Transverse colon (tissue), 4 donors: ENCODE data around the gene JSRP1. TPM values are rescaled to one million over a fixed set of nuclear protein-coding genes. Genes with fewer than 3 reads are reported as not detected.

Experiments
- DNase-seq: peaks from one replicate; pipeline ENCODE4 v3.0.0-alpha.2; 2019
- H3K27ac ChIP-seq, 4 donors: fragments of 200-600 bp; sonication (generic); 2 replicates each; pipeline ENCODE4 v1.5.1; 2016 to 2018; ENCODE audit warnings: inconsistent platforms in 4 of 4
- H3K27me3 ChIP-seq: fragments of 200-600 bp; sonication (generic); 2 replicates; pipeline ENCODE4 v1.5.1; 2017; ENCODE audit warnings: inconsistent platforms
- H3K36me3 ChIP-seq, 4 donors: fragments of 200-600 bp; sonication (generic); 2 replicates each; pipeline ENCODE4 v1.5.1; 2017 to 2019; ENCODE audit warnings: inconsistent platforms in 4 of 4
- H3K4me1 ChIP-seq, 4 donors: fragments of 200-600 bp; sonication (generic); 2 replicates each; pipeline ENCODE4 v1.5.1; 2017 to 2020; ENCODE audit warnings: inconsistent platforms in 4 of 4
- H3K4me3 ChIP-seq, 4 donors: fragments of 200-600 bp; sonication (generic); 1 replicate in 1 of 4; 2 replicates in 3 of 4; pipeline versions ENCODE4 v1.5.1 to v1.6.1; 2017 to 2019; ENCODE audit warnings: inconsistent platforms in 4 of 4
- H3K9me3 ChIP-seq, 2 donors: fragments of 200-600 bp; sonication (generic); 2 replicates each; pipeline ENCODE4 v1.5.1; 2017 to 2019; ENCODE audit warnings: inconsistent platforms in 2 of 2
- EP300 ChIP-seq: sonication (generic); formaldehyde crosslinking; IDR thresholded peaks from one replicate; pipeline ENCODE4 v1.6.1; 2017; ENCODE audit warnings: antibody characterized with exemption, low read depth
- POLR2A ChIP-seq: fragments of 450-650 bp; IDR thresholded peaks from one replicate; pipeline ENCODE4 v1.6.1; 2016; ENCODE audit warnings: antibody characterized with exemption, mild to moderate bottlenecking, moderate library complexity
- POLR2AphosphoS5 ChIP-seq, 3 donors: sonication (generic); formaldehyde crosslinking; IDR thresholded peaks; one replicate each; pipeline ENCODE4 v1.6.1; 2016; ENCODE audit warnings: antibody characterized with exemption in 3 of 3
- WGBS, 2 donors: methylation state at CpG; one replicate each; pipeline ENCODE4 v1.1.5; 2018; ENCODE audit warnings: low coverage in 1 of 2; 5-methylcytosine and 5-hydroxymethylcytosine counted together
- in situ Hi-C, 4 donors: fragments of 200-750 bp; cut with MboI; loops; one replicate each; pipeline versions ENCODE4 v1.15.0 to v1.15.1; 2017; ENCODE audit warnings: low sequenced_read_pairs in 3 of 4, low pct_ligation_motif_present in 1 of 4, low pct_unique_long_range_greater_than_20kb in 1 of 4
- intact Hi-C: fragments of 100-400 bp; cut with DNase I; formaldehyde crosslinking; loops from one replicate; pipeline ENCODE4 v1.15.1; 2023; ENCODE audit warnings: low total_unique reads
- total RNA-seq, 4 donors: library from RNA; depleted of rRNA; stranded (reverse); fragments of >200 nt; gene quantifications; one replicate each; pipeline ENCODE4 v1.1.0, GENCODE V29; 2016
- TF ChIP-seq, protein P1 (sequence below), 5 experiments: fragments of 200-600 bp in 3 of 5; fragments of 450-650 bp in 2 of 5; sonication (generic) in 3 of 5; IDR thresholded peaks; 1 replicate in 2 of 5; 2 replicates in 3 of 5; pipeline ENCODE4 v1.5.1; 2016 to 2017; ENCODE audit warnings: antibody characterized with exemption in 5 of 5, inconsistent platforms in 3 of 5, mild to moderate bottlenecking in 2 of 5, moderate library complexity in 1 of 5

Gene JSRP1
- total RNA-seq, 4 donors from 2014 or later = 5.6 TPM; not detected in 3

- DNase-seq = peak; percentile 80
- no peaks in the 10 kb centered on the region for H3K27me3 ChIP-seq
- peak overlapping the region; percentile 53 to 69 (median 62) for H3K27ac ChIP-seq
- in situ Hi-C loops (loop anchor here in 3 of 4 donors (25.0 kb wide), 2 partner anchors 112 to 113 kb away; partner anchors contain the start of genes AP3D1 (in 1 of the 3) and DOT1L (in 1 of the 3)), intact Hi-C loops (loop anchor here (5.0 kb wide), 1 partner anchor 113 kb away; the partner anchor contains the start of gene DOT1L)
- WGBS, 2 donors = 51% methylated on average over 15 of the region's 16 CpGs; no CpG with 5 or more reads in 1 of the 2 donors
- peaks cover 0 to 12% (median 5%) of the 10 kb centered on the region in 4 donors for H3K36me3 ChIP-seq
- peak in 2 of 3 donors; percentile 11 to 27 for TF ChIP-seq POLR2AphosphoS5 (IDR thresholded peaks at IDR 0.05)
- no peak for TF ChIP-seq EP300
- no peak for TF ChIP-seq POLR2A
- TF ChIP-seq, protein P1, sequence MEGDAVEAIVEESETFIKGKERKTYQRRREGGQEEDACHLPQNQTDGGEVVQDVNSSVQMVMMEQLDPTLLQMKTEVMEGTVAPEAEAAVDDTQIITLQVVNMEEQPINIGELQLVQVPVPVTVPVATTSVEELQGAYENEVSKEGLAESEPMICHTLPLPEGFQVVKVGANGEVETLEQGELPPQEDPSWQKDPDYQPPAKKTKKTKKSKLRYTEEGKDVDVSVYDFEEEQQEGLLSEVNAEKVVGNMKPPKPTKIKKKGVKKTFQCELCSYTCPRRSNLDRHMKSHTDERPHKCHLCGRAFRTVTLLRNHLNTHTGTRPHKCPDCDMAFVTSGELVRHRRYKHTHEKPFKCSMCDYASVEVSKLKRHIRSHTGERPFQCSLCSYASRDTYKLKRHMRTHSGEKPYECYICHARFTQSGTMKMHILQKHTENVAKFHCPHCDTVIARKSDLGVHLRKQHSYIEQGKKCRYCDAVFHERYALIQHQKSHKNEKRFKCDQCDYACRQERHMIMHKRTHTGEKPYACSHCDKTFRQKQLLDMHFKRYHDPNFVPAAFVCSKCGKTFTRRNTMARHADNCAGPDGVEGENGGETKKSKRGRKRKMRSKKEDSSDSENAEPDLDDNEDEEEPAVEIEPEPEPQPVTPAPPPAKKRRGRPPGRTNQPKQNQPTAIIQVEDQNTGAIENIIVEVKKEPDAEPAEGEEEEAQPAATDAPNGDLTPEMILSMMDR (IDR thresholded peaks at IDR 0.05) = peak; percentile 51 to 79 (median 64)
- H3K4me1 ChIP-seq = peaks cover 38 to 69% (median 55%) of the 10 kb centered on the region in 4 donors
- no peak overlapping the region for H3K4me3 ChIP-seq
- H3K9me3 ChIP-seq = no peaks in the 10 kb centered on the region
These were observed 18.8 kb upstream of the JSRP1 start for GRCh38 chr19:2274931-2275535.

- Histone ChIP-seq H3K4me1 (peaks cover 38 to 69% (median 55%) of the 10 kb centered on the region in 4 donors), H3K4me3 (peak overlapping the region in 1 of 4 donors; percentile 92), H3K27me3 (no peaks in the 10 kb centered on the region), H3K27ac (peak overlapping the region; percentile 97 to 99 (median 99)), H3K36me3 (peaks cover 0 to 12% (median 5%) of the 10 kb centered on the region in 4 donors), H3K9me3 (no peaks in the 10 kb centered on the region)
- WGBS, 2 donors = 67 to 70% methylated on average over 2 to 9 of the region's 9 CpGs
- no peak for DNase-seq
- in situ Hi-C loops = loop anchor here in 1 of 4 donors (25.0 kb wide), 1 partner anchor 112 kb away; the partner anchor contains the start of genes AP3D1 and DOT1L
- intact Hi-C loops = loop anchor here (5.0 kb wide), 1 partner anchor 112 kb away; the partner anchor contains the start of gene DOT1L
- no peak for TF ChIP-seq POLR2AphosphoS5 (IDR thresholded peaks at IDR 0.05)
- TF ChIP-seq, protein P1 (IDR thresholded peaks at IDR 0.05) = no peak
- no peak for TF ChIP-seq POLR2A
- TF ChIP-seq EP300 = no peak
These were observed 18.0 kb upstream of the JSRP1 start for GRCh38 chr19:2274185-2274711.

- Histone ChIP-seq H3K9me3 (no peaks in the 10 kb centered on the region), H3K4me1 (peaks cover 41 to 70% (median 55%) of the 10 kb centered on the region in 4 donors), H3K36me3 (peaks cover 0 to 12% (median 5%) of the 10 kb centered on the region in 4 donors), H3K4me3 (peak overlapping the region in 1 of 4 donors; percentile 92), H3K27me3 (no peaks in the 10 kb centered on the region), H3K27ac (peak overlapping the region; percentile 97 to 99 (median 99))
- peak; percentile 85 for DNase-seq
- WGBS, 2 donors = 8 to 17% methylated on average over 11 to 42 of the region's 45 CpGs
- in situ Hi-C loops (loop anchor here in 1 of 4 donors (25.0 kb wide), 1 partner anchor 111 kb away; the partner anchor contains the start of genes AP3D1 and DOT1L), intact Hi-C loops (loop anchor here (1.0 to 5.0 kb wide), 3 partner anchors 33 to 111 kb away; partner anchors contain the start of genes DOT1L, PLEKHJ1 and SF3A2)
- TF ChIP-seq, protein P1 (IDR thresholded peaks at IDR 0.05) = peak; percentile 98 to 99 (median 99)
- TF ChIP-seq EP300 = no peak
- peak in 2 of 3 donors; percentile 53 to 64 for TF ChIP-seq POLR2AphosphoS5 (IDR thresholded peaks at IDR 0.05)
- no peak for TF ChIP-seq POLR2A
These were observed 17.4 kb upstream of the JSRP1 start for GRCh38 chr19:2273356-2274184.
